Stimulated activated CD8-positive, alpha-beta memory T cell treated with anti-CD3 and anti-CD28 coated beads, Interleukin-7, amount 100 ng/mL, for 4 hours (primary cell): ENCODE data around the gene PPM1B.
"Not testable (repeated sequence)": the region's sequence is repeated elsewhere in the genome, so short reads cannot be mapped to it uniquely, and the experiment has no call there.

Experiments
- DNase-seq, 2 donors: peaks; one replicate each; pipeline ENCODE4 v3.0.0-alpha.2; 2020; ENCODE audit warnings: low read depth in 2 of 2

Gene PPM1B

DNA sequence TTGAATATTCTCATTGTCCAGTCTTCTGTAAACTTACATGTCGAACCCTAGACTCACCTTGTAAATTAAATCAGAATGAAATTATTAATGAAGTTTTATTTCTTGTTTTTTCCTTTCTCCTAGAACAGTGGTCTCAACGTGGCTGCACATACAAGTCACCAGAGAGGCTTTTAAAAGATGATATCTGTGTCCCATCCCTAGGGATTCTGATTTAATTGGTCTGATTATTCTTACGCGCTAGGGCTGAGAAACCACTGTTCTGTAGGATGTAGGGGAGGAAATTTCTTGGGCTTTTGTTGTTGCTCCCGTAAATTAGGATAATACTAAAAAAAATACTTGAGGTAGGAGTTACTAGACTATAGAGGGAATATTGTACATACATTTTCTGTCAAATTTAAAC, 32.1 kb downstream of the PPM1B start:
- no peak for DNase-seq

DNA sequence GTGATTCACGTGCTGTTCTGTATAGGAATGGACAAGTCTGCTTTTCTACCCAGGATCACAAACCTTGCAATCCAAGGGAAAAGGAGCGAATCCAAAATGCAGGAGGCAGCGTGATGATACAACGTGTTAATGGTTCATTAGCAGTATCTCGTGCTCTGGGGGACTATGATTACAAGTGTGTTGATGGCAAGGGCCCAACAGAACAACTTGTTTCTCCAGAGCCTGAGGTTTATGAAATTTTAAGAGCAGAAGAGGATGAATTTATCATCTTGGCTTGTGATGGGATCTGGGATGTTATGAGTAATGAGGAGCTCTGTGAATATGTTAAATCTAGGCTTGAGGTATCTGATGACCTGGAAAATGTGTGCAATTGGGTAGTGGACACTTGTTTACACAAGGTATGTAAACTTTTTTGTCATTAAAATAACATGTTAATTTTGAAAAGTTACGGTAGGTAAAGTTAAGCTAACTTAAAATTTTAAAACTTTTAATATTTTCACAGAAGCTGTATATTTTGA, 33.0 kb downstream of the PPM1B start:
- DNase-seq, result no peak

DNA sequence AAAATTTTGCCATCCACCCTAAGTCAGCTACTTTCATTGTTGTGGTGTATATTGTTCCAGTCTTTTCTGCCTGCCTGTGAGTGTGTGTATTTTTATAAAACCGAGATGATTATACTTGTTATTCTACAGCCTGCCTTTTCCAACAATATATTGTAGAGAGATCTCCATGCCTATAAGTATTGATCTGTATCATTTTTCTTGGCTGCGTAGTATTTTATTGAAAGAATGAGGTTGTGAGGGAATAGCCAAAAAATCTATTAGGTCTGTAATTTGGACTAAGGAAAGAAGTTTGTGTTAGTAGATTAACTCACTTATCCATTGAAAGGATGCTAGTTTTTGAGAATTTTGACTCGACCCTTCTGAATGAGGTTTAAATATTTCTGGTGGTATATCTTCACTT, 34.9 kb downstream of the PPM1B start:
- DNase-seq, result no peak

DNA sequence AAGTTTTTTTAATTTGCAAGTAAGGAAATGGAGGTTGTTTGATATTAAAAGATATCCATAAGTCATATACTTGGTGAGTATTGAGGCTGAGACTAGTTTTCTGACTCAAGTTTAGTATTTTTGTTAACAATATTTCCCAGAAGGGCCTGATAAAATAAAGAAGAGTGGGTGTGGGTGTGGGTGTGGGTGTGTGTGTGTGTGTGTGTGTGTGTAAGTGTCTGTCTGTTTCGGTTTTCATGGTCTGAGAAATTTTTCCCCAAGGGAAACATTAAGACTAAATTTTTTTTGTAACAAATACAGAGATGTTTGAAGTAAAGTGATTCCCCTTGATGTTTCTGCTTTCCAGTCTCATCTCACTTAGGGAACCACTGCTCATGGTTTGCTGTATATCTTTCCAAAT, 36.5 kb downstream of the PPM1B start:
- DNase-seq, result peak in 1 of 2 donors; percentile 8

DNA sequence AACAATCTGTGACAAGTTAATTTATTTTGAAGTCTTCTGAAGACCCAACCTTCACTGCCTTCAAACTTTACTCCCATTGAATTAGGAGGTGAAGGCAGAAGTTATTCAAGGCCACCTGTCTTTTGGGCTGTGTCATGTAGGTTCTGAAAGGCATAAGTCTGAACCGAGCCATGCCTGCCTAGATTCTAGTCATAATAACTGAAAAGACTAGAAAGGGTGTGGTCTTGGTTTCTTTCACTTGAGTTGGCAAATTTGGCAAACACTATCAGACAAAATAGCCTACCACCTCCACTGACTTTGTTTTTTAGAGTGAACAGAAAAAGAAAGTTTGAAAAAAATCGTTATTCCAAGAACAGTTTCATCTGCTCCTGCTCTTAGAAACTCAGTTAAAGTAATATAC, 38.4 kb downstream of the PPM1B start:
- DNase-seq, result no peak

DNA sequence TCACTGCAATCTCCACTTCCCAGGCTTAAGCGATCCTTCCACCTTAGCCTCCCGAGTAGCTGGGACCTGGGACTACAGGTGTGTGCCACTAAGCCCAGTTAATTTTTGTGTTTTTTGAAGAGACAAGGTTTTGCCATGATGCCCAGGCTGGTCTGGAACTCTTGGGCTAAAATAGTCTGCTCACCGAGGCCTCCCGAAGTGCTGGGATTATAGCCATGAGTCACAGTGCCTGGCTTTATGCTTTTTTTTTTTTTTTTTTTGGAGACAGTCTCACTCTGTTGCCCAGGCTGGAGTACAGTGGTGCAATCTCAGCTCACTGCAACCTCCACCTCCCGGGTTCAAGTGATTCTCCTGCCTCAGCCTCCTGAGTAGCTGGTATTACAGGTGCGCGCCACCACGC, 39.0 kb downstream of the PPM1B start:
- DNase-seq, result not testable (repeated sequence)

DNA sequence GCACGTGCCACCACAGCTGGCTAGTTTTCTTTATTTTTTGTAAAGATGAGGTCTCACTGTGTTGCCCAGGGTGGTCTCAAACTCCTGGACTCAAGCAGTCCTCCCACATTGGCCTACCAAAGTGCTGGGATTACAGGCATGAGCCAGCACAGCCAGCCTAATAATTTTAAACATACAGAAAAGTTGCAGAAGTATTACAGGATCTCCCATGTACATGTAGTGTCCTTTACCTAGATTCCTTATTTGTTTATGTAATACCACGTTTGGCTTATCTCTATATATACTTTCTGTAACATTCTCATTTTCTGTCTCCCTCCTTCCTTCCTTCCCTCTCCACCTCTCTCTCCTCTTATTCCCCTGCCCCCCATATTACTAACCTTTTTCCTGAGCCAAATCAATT, 41.7 kb downstream of the PPM1B start:
- no peak for DNase-seq

DNA sequence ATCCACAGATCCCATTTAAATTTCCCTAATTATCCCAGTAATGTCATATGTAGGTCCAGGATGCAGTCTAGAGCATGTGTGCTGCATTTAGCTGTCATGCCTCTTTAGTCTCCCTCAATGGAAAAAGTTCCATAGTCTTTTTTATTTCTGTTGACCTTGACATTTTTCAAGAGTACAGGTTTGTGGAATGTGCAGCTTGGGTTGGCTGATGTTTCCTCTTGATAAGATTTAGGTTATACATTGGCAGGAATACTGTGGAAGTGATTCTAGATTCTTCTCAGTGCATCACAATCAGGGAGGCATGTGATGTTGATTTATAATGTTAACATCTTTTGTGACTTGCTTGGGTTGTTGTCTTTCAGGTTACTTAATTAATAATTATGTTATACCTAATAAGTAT, 42.5 kb downstream of the PPM1B start:
- no peak for DNase-seq

DNA sequence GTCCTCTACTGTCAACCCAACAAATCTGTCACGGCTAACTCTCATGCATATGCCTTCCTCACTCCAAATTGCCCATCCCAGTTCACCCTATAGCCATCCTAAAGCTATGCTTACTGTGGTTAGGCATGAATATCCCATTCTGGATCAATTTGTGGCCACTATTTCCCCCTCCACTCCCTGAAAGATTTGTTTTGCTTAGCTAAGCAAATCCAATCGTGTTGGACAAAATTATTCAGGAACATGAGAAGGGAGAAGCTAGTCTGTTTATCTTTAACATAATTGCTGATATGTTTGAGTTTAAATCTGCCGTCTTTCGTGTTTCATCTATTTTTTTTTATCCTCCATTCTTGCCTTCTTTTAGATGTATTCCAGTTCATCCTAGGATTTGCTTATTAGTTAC, 43.6 kb downstream of the PPM1B start:
- DNase-seq, result no peak

DNA sequence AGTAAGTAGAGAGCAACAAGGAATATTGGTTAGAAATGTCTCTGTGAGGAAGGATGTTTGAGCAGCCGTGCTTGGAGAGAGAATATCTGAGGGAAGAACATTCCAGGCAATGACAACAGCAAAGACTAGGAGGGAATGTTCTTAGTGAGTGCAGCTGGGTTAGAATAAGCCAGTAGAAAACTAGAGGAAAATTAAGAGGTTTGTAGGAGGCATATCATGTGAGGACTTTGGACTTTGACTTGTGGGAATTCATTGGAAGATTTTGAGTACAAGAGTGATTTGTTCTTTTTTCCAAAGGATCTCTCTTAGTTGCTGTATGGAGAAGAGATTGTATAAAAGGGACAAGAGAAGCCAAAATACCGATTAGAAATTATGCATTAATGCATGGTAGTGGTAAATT, 47.2 kb downstream of the PPM1B start:
- no peak for DNase-seq

DNA sequence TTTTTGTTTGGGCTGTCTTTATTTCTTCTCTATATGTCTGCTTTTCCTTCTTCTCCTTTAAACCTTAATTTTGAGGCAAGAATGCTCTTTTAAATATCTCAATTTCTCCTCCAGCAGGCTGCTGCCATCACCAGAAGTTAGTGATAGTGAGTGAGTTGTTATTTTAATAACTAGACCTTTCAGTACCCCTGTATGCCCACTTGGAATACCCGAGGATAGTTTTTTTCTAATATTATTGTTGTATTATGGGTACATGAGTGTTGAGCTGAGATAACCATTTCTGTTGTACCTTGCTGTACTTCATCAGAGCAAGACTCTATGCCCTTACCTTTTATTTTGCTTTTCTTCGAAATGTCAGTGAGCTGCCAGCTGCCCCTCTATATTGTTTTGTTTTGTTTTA, 50.1 kb downstream of the PPM1B start:
- DNase-seq, result no peak

DNA sequence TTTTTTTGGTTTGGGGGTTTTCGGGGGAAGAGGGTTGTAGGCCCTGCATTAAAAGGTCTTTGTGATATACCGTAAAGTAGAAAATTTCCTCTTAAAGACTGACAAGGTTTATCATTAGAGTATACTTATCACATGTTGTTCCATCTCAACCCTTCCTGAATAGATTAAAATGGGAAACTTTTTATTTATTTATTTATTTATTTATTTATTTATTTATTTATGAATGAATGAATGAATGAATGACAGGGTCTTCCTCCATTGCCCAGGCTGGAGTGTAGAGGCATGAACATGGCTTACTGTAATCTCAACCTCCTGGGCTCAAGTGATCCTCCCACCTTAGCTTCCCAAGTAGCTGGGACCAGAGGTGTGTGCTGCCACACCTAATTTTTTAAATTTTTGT, 58.1 kb downstream of the PPM1B start:
- DNase-seq, result no peak

DNA sequence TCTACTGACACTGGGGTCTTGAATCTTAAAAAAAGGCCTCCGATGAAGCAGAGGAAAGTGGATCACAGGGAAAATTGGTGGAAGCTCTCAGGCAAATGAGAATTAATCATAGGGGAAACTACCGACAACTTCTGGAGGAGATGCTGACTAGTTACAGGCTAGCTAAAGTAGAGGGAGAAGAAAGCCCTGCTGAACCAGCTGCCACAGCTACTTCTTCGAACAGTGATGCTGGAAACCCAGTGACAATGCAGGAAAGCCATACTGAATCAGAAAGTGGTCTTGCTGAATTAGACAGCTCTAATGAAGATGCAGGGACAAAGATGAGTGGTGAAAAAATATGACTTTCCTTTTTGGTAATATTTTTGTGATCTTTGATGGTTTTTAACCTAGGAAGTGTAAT, 61.7 kb downstream of the PPM1B start:
- no peak for DNase-seq

DNA sequence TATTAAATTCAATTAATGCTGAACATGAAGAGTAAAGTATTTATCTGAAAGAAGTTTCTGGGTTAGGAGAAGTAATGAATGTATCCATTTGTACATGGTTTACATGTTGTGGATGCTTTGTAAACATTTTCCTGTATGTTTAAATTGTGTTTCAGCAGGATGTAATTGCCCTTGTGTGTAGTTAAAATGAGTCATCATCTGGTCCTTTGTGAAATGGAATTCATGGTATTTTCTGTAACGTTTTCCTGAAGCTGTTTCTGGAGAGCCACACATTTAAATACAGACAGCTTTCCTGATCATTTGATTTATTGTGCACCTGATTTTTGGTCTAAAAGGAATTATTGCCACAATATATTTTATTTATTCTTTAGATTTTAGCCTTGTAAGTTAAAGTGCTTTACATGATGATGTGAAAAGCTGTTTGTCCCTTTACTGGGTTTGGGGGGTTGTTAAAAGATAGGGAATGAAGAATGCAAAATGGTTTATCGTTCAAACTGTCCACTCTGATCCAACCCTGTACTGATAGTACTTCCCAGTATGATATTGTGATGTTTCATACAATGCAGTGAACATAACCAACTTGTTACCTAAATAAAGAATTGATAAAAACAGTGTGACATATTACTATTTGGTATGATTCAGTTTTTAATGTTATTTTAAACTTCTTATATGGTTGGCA, 64.9 kb downstream of the PPM1B start:
- DNase-seq, result no peak

DNA sequence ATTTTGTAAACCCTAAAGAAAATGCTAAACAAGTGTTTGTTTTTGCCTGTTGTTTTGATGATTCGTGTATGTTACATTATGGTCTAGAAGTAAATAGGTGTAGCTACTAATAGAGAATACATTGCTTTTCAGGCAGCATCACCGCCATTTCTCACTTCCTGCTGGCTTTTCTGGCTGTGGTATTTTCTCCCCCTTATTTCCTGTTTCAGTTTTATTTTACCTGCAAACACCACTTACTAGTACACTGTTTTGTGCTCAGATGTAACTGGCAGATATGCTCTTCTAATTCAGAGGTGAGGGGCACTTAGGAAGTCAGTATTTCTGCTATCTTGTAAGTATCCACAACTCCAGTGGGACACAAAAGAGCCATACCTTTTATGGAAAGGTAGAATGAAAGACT, 68.5 kb downstream of the PPM1B start:
- peak; percentile 7 to 17 for DNase-seq

DNA sequence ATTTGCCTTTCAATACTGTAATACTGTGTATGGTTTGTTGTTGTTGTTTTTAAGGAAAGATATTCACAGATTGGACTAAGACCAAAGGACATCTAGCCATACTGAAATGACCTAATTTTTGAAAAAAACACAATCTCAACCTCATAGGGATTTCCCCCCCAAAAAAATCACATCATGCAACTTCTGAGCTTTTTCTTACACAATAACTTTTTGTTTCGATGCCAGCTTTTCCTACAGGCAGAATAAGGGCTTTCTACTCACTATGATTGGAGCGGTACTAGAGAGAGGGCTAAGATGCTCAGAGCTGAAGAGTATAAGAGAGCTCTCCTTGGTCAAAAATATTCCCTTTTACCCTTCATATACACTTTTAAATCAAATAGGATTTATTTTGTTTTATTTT, 74.2 kb downstream of the PPM1B start:
- no peak for DNase-seq

DNA sequence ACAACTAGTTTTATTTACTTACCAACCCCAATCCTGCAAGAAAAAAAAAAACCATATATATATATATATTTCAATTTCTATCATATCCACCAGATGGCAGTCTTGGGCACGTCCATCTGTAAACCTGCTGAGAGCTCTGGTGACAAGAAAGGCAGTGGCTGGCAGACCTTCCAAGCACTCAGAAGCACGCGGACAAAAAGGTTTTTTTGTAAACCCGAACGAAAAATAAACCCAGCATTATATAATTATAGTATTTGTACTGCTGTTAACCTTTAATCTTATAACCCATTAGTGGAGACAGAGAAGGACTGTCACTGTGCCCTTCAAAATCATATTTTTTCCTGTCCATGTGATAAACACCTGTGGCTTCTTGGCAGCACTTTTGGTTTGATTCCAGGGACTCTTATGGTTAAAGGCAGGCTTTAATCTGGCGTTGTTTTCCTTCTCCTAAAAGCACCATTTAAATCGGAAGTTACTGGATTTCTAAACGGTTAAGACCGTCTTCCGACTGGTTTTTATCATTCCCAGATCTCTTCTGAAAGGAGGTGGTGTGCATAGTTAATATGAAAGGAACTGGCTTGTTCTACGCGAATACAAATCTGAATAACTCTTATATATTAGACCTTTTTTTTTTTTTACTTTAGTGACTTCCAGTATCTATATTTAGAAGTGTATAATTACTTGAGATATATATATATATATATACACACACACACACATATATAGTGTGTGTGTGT, 75.6 kb downstream of the PPM1B start:
- DNase-seq, result peak; percentile 9 to 46

DNA sequence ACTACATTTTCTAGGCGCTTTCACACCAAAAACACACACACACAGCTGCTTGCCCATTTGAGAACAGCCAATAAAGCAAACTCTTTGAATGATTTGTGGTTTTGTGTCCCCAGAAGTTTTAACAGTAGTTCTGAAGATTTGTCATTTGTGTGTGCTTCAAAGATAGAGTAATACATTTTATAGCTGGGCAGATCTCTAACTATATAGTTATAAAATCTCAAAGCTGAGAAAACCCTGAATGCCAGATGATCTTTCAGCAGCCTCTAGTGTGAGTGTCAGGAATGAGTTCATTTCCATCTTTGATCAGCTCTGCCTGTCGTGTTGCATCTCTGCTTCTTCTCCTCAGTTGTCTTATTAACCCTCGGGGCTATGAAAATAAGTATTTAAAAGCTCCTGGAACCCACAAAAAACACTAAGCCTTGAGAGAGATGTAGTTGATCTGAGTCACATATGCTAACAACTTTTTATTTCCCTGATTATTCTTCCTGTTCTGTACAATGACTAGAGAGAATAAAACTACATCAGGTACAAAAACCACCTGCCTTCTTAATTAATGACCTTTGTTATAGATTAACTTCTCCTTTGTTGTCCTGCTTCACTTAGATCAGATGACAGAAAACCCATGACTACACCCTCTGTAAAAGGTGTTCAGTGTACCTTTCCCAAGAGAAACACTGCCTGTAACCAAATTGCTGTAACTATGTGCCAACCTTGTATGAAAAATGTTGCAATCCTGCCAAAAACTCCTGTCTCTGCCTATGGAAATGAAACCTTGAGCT, 76.6 kb downstream of the PPM1B start:
- DNase-seq, result no peak

DNA sequence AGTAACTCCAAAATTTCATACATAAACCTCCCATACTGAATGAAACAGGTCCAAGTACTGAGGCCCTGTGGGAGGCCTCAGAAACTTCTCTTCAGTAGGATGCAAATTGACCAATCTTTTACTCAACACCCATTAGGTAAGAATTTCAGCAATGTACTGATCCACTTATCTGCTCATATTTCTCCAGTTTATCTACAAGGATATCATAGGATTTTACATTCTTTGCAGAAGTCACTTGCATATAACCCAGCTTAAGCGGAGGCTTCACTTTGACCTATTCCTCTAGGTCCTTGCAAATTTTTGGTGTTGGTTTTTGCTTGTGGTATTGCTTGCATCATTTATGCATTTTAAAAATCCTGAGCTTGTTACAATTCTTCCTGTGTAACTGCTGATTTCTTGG, 77.8 kb downstream of the PPM1B start:
- no peak for DNase-seq

DNA sequence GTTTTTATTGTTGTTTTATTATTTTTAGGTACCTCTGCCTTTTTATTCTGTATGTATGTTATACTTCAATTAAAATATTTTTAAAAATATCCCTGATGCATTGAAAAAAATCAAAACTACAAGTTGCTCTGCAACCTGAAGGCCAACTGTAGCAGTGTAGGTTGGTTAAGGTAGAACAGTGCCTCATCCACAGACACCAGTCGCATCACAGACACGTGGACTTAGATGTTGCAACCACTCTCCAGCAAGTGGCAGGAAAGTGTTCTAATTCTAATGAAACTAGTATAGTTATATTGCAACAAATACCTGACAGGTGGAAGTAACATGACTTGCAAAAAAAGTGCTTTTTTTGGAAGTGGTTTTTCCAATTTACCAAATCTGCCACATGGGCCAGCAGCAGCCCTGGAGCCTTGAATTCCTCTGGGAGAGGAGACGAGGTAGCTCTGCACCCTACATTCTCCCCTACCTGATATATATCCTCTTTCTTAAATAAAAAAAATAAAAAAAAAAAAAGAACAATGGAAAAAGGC, 78.2 kb downstream of the PPM1B start:
- no peak for DNase-seq

DNA sequence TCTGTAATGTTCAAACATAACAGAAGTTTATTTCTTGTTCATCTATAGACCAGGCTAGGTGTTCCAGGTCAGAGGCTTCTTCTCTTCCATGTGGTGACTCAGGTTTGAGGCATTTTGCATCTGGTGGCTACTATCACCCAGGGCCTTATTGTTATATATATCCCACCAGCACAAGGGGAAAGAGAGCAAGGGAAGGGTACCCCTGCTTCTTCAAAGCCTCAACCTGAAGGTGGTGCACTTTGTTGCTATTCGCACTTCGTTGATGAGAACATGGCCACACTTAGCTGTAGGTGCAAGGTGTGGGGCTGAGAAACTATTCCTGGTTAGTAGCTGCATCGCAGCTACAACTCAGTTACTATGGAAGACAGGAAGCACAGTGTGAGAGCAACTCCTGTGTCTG, 79.2 kb downstream of the PPM1B start:
- no peak for DNase-seq

DNA sequence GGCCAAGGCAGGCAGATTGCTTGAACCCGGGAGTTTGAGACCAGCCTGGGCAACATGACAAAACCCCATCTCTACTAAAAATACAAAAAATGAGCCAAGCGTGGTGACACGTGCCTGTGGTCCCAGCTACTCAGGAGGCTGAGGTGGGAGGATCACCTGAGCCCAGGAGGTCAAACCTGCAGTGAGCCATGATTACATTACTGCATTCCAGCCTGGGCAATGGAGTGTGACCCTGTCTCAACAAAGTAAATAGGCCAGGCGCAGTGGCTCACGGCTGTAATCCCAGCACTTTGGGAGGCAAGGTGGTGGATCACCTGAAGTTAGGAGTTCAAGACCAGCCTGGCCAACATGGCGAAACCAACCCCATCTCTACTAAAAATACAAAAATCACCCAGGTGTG, 80.6 kb downstream of the PPM1B start:
- not testable (repeated sequence) for DNase-seq
